NCI-H748 (cell line): Measurements from ENCODE around the gene ACD.
"Not testable (repeated sequence)": the region's sequence is repeated elsewhere in the genome, so short reads cannot be mapped to it uniquely, and the experiment has no call there.

Source experiments
- DNase-seq: peaks from one replicate; lab custom pipeline; 2025; ENCODE audit not compliant: unreplicated experiment; lab: John Stamatoyannopoulos, UW

ACD gene

DNA sequence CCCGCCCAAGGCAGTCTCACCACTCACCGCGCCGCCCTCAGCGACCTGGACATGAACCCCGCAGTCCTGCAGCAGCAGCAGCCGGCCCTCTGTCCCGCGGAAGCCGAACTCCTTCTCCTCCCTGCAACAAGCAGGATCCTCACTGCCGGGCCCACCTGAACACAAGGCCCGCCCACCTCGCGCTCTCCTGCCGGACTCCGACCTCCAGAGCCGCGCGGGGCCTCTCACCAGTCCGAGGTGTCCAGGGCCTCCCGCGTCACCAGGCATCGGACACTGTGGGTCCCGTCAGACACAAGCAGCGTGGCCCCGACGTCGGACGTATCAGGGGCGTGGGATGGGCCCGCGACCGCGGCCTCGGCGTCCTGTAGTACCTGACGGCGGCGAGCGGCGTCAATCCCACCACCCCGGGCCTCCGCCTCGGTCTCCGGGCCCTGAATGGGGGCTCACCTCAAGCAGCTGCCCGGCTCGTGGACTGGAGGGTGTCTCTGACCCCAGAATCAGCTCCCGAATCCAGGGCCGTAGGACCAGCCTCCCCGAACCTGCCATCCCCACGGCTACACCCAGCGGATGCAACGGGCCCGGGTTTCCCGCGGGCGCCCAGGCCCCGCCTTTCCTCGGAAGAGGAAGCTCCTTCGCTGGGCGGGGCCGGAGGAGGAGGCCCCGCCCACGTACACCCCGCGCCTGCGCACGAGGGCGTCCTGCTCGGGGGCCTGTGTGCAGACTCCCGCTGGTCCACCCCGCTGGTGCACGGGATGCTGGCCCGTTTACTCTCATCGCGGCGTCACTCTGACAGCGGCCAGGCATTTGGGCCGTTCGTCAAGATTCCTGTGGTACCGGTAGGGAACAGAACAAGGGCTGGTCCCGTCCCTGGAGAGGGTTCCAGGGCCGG lies at the start of gene ACD:
Gene ACD, minus strand, starts transcription at position 586 of the 889 bp plus-strand sequence. Its CDS starts 40 bp downstream, at position 546.
- DNase-seq = peak; percentile 85

DNA sequence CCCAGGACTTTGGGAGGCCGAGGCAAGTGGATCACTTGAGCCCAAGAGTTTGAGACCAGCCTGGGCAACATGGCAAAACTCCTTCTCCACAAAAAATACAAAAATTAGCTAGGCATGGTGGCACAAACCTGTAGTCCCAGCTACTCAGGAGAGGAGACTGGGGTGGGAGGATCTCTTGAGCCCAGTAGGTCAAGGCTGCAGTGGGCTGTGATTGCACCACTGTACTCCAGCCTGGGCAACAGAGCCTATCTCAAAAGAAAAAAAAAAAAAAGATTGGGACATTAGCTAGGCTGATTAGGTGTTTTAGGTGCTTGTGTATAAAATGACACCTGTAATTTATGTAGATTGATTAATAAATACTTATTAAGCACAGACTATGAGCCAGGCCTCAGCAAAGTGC lies 49.0 kb upstream of the ACD start:
- no peak for DNase-seq

DNA sequence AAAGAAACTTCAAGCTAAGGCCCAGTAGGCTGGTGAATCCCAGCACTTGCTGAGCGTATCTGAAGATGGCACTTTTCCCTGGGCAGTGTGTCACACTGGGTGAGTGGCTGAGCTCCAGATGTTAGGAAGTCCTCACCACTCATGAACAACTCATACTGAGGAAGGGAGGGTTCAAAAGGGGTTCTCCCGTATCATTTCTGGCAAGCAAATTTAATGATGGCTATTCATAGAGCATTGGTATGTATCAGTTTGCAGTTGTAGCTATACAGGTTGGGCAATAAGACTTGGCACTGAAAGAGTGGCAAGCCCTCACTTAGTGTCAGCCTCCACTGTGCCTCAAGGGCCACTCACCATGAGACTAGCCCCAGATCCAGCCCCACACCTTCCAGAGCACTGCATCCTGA lies 48.3 kb upstream of the ACD start:
- DNase-seq = no peak

DNA sequence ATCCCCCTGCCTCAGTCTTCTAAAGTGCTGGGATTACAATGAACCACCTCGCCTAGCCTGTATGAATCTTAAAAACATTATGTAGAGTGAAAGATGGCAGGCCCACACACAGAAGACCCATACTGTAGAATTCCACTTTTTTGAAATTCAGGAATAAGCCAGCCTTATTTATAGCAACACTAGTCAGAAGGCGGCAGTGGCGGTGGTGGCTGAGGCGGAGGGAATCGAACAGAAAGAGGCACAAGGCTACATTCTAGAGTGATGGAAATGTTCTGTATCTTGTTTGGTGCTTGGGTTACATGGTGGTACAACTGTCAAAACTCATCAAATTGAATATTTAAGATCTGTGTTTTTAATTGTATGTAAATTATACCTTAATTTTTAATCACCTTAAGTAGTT lies 47.7 kb upstream of the ACD start:
- no peak for DNase-seq

DNA sequence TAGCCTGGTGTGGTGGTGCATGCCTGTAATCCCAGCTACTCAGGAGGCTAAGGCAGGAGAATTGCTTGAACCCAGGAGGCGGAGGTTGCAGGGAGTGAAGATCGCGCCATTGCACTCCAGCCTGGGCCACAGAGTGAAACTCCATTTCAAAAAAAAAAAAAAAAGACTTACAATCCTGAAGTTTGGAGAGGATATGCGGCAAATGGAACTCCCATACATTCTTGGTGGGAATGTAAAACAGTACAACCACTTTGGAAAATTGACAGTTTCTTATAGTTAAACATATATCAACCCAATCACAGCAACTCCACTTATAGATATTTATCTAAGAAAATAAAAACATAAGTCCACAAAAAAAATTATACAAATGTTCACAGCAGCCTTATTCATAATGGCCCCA lies 47.1 kb upstream of the ACD start:
- no peak for DNase-seq

DNA sequence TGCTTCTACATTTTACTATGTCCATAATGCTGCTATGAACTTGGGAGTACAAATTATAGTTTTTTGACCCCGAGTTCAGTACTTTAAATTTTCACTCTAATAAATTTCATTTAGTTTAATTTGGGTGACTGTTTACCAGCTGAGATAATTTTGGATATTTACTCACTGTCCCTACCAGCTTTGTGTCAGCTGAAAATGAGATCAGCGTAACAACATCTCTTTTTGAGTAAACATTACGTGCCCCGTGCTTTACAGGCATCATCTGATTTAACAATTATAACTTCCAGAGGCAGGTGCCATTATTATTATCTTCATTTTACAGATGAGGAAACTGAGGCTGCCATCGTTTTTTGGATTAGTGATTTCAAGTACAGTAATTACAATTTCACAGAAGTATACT lies 44.0 kb upstream of the ACD start:
- no peak for DNase-seq

DNA sequence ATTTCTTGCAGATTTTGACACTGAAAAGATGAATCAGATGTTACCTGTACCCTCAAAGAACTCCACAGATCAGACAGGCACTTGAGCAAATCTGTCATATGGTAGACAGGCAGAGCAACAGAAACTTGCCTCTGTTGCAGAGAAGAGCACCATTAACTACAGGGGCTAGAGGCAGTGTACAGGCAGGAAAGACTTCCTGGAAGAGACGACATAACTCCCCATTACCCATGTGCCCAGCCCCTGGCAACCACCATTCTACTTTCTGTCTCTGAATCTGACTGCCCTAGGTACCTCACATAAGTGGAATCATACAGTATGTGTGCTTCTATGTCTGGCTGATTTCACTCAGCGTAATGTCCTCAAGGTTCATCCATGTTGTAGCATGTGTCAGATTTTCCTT lies 43.6 kb upstream of the ACD start:
- DNase-seq = no peak

DNA sequence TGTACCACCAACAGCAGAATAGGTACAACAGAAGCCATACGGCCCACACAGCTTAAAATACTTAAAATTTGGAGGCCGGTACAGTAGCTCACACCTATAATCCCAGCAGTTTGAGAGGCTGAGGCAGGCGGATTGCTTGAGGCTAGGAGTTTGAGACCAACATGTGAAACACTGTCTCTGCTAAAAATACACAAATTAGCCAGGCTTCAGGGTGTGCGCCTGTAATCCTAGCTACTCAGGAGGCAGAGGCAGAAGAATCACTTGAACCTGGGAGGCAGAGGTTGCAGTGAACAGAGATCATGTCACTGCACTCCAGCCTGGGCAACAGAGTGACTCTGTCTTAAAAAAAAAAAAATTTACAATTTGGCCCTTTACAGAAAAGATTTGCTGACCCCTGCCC lies 42.1 kb upstream of the ACD start:
- DNase-seq = no peak

DNA sequence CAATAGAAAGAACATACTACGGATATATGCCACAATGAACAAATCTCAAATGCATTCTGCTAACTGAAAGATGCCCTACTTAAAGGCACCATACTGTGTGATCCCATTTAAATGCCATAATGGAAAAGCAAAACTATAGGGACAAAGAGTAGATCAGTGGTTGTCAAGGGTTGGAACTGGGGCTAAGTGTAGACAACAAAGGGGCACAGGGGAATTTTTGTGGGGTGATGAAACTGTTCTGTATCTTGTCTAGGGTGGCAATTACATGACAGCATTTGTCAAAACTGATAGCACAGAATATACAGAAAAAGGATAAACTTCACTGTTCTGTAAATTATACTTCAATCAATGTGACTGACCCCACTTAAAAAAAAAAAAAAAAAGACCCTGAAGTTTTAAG lies 41.4 kb upstream of the ACD start:
- DNase-seq = no peak

DNA sequence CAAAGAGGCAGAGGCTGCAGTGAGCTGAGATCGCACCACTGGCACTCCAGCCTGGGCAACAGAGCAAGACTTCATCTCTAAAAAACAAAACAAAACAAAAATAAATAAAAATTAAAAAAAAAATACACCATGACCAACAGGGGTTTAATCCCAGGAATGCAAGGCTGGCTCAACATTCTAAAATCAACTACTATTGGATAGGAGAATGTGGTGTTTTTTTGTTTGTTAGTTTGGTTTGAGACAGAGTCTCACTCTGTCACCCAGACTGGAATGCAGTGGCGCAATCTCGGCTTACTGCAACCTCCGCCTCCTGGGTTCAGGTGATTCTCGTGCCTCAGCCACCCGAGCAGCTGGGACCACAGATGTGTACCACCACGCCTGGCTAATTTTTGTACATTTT lies 39.2 kb upstream of the ACD start:
- no peak for DNase-seq

DNA sequence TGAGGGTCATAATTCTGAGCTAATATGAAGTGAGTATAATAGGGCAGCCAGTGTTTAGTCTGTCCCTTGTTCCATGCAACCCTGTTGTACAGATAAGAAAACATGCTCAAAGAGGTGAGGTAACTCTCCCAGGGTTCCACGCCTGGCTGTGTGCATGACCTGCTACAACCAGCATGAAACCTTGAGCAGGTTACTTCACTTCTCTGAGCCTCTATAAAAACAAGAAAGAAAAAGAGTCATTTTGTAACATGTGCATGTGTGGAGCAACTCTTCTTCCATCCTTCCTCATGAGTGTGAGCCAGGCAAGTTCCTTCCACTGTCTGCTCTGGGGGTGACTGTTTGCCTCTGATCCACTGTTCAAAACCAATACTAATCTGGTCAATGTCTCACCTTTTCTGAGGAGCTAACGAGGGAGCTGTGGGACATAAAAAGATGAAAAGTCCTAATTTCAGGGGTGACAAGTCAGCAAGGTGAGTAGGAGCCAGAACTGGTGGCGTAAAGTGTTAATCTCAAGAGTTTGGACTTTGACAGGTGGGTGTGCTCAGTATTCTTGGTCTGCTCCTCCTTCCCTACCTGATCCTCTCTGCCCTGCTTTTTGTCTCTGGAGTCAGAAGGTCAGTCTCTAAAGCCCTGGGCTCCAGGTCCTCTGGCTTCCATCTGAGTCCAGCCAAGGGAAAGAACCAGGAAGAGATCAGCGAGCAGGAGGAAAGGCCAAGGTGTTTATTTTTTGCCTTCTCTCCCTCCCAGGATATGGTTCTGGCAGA lies 37.5 kb upstream of the ACD start:
- DNase-seq = no peak

DNA sequence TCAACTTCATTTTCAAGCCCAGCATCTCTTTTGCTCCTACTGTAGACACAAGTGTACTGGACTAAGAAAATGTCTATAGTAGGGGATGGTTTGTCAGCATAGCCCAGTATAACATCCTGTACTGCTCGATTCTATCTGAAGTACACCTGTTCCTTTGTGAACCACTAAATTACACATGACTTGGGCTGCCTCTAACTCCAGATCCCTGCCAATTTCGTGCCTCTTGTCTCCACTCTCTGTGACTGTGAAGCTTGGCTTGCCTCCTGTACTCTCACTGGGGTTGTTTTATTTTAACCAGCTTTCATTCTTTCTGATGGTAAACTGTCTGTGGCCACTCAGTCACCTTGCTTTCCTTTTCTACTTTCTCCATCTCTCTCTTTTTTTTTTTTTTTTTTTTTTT lies 34.6 kb upstream of the ACD start:
- no peak for DNase-seq

DNA sequence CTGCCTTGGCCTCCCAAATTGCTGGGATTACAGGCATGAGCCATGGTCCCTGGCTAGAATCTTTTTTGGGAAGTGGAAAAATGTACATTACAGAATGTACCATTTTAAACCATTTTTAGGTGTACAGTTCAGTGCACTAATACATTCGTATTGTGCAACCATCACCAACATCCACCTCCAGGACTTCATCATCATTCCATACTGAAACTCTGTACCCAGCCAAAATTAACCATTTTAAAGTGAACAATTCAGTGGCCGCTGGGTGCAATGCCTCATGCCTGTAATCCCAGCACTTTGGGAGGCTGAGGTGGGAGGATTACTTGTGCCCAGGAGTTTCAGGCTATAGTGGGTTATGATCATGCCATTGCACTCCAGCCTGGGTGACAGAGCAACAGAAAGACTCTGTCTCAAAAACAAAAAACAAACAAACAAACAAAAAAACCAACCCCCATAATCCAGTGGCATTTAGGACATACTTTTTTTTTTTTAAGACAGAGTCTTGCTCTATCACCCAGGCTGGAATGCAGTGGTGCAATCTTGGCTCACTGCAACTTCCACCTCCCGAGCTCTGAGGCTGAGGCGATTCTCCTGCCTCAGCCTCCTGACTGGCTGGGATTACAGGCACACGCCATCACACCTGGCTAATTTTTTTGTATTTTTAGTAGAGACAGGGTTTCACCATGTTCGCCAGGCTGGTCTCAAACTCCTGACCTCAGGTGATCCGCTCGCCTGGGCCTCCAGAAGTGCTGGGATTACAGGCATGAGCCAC lies 33.6 kb upstream of the ACD start:
- DNase-seq = not testable (repeated sequence)

DNA sequence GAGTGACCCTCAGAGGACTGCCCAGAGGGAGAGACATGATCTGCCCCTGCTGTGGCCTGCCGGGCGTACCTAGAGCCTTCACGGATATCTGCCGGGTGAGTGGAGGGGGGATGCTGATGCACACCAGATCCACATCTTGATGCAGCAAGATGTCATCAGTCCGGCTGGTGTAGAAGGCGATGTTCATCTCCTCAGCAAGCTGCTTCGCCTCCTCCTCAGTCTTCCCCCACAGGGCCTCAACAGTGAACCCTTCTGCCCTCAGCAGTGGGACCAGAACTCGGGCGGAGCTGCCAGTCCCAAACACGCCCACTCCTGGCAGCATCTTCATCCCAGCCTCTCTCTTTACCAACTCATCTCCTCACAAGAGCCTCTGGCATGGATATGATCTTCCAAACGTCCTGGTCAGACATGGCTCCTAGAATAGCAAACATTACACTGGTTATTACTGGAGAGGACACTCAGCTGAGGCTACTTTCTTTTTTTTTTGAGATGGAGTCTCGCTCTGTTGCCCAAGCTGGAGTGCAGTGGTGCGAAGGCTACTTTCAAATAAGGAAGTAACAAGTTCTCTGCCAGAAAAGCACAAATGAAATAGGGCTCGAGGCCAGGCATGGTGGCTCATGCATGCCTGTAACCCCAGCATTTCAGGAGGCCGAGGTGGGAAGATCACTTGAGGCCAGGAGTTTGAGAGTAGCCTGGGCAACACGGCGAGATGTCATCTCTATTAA lies 25.5 kb upstream of the ACD start:
- DNase-seq = no peak

DNA sequence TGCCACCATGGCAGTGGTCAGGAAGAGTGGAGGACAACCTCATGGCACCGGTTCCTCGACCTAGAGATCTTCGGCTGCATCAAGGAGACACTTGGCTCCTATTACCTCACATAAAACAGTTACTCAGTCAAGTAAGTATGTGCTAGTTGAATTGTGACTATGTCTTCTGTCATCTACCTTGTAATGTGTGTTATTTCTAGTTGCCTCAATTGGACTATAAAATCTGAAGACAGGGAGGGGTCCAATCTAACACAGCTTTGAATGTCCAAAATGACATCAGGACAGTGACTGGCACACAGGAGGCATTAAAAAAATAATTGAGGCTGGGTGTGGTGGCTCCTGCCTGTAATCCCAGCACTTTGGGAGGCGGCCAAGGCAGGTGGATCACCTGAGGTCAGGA lies 23.7 kb upstream of the ACD start:
- DNase-seq = no peak

DNA sequence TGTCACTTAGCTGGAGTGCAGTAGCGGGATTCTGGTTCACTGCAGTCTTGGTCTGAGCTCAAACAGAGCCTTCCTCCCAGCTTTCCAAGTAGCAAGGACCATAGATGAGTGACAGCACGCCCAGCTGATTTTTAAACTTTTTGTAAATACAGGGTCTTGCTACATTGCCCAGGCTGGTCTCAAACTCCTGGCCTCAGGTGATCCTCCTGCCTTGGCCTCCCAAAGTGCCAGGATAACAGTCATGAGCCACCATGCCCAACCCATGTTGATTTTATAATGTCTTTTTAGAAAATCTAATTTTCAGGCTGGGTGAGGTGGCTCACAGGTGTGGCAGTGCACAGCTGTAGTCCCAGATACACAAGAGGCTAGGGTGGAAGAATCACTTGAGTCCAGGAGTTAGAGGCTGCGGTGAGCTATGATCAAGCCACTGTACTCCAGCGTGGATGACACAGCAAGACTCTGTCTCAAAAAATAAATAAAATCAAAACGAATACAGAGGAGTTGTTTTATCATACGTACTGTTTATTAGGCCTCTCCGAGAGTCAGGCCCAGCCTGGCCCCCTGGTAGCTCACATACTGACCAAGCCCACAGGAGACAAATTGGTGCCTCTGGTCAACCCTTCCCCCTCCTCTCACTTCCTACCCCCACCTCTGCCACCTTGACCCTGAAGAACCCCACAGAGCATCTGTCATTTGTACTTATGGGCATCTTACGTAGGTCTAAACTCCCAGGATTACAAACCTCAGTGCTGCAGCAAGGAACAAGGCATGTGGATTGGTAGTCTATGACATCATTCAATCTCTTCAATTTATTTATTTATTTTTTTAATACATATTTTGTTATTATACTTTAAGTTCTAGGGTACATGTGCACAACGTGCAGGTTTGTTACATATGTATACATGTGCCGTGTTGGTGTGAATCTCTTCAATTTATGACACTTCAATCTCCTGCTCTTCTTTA lies 20.2 kb upstream of the ACD start:
- no peak for DNase-seq

DNA sequence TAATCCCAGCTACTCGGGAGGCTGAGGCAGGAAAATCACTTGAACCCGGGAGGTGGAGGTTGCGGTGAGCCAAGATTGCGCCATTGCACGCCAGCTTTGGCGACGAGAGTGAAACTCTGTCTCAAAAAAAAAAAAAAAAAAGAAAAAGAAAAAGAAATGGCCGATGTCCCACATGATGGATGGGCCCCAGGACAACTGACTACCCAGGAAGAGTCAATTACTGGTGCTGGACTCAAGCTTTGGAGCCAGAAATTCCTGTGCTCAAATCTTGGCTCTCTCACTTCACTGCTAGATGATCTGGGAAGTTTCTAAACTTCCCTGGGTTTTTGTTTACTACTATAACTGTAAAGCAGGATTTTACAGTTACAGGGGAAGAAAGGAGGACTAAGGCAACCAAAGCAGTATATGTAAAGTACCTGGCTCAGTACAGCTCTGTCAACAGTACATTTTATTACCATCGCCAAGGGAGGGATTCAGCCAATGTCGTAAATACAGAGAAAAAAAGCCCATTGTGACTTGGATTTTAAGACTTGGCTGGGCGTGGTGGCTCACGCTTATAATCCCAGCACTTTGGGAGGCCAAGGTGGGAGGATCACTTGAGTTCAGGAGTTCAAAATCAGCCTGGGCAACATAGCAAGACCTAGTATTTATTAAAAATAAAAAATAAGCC lies 18.4 kb upstream of the ACD start:
- no peak for DNase-seq

DNA sequence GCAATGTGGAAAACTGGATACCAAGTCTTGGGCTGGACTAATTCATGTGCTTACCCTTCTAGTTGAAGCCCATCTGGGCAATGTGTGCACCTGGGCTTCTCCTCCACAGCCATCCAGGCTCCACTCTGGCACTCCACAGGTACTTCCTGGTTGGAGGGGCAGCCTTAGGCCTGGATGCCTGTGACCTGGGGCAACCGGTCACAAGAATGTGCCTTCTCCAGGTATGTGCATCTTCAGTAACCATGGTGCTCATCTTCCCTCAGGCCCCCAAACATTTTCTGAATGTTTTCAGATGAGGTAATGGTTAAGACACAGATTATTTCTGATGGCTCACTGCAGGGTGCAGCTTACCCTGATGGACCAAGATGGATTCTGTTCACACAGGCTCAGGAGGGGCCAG lies 17.7 kb upstream of the ACD start:
- no peak for DNase-seq

DNA sequence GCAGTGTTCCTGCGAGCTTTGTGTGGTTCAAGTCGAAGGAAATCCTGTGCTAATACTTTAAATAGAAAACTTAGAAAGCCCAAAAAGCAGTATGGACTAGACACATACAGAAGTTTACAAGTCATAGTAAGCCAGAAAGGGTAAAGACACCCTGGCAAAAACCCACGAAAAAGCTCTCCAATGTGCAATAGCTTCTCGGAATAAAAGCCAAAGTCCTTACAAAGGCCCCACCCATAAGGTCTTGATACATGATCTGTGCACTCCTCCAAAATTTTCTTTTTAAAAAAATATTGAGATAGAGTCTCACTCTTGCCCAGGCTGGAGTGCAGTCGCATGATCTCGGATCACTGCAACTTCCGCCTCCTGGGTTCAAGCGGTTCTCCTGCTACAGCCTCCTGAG lies 16.9 kb upstream of the ACD start:
- no peak for DNase-seq
